COR-L47 (cell line): ENCODE results near the gene PTPN20.
"Not testable (repeated sequence)": the region's sequence is repeated elsewhere in the genome, so short reads cannot be mapped to it uniquely, and the experiment has no call there.

Source experiments
- DNase-seq: peaks from one replicate; lab custom pipeline; 2025; lab: John Stamatoyannopoulos, UW

The PTPN20 gene, protein sequence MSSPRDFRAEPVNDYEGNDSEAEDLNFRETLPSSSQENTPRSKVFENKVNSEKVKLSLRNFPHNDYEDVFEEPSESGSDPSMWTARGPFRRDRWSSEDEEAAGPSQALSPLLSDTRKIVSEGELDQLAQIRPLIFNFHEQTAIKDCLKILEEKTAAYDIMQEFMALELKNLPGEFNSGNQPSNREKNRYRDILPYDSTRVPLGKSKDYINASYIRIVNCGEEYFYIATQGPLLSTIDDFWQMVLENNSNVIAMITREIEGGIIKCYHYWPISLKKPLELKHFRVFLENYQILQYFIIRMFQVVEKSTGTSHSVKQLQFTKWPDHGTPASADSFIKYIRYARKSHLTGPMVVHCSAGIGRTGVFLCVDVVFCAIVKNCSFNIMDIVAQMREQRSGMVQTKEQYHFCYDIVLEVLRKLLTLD

DNA sequence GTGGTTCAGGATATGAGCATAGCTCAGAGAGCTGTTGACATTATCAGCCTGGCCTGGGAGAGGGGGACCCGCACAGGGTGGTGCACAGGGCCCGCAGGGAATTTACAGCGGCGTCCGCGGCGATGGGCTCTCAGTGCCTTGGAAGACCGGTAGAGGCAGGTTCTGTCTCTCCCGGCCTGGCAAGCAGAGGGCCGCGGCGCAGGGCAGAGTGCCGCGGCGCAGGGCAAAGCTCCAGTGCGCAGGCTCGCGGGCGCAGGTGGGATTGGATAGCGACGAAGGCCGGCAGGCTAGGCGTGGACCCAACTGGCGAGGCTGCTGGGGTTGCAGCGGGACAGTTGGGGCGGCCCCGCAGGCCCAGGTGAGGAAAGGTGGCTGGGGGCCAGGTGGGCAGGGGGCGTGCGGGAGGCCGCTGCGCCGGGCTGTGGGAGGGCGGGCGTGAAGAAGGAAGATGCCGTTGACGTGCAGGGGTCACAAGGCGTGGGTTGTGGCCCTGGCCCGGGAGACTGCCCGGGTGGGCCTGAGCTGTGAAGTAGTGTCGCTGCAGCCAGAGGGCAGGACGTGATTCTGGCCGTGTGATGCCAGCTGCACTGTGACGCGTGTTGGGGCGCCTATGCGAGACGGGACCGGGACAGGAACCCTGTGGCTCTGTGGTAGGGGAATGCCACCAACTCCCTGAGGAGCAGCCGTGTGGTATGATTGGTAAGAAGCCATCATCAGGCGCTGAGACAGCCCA, at the start of gene PTPN20:
Gene PTPN20, plus strand, starts transcription at position 285 of the 733 bp plus-strand sequence. CDS start 21,072 bp downstream, outside the sequence.
- not testable (repeated sequence) for DNase-seq

- not testable (repeated sequence) for DNase-seq
Measured at GRCh38 chr10:46869716-46870115, 41.5 kb upstream of the PTPN20 start.

DNA sequence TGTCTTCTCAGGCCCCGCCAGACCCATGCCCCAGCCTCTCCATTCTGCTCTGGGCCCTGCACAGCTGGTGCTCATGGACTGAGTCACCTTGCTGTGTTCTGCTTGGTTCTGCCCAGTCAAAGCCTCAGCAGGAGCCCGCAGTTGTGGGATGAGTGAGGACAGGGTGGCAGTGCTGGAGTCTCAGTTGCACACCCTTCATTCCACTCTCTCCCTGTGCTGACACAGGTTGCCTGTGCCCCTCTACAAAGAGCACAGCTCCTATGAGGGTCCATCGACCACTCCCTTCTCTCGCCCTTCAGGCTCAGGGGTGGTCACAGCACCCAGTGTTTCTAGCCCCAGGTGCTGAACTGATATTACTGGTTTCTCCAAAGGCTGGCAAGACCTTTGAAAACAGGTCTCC, 39.6 kb upstream of the PTPN20 start:
- not testable (repeated sequence) for DNase-seq

- not testable (repeated sequence) for DNase-seq
Measured at GRCh38 chr10:46875304-46875703, 35.9 kb upstream of the PTPN20 start.

GRCh38 chr10:46876773-46877172, 34.5 kb upstream of the PTPN20 start:
- not testable (repeated sequence) for DNase-seq

DNA sequence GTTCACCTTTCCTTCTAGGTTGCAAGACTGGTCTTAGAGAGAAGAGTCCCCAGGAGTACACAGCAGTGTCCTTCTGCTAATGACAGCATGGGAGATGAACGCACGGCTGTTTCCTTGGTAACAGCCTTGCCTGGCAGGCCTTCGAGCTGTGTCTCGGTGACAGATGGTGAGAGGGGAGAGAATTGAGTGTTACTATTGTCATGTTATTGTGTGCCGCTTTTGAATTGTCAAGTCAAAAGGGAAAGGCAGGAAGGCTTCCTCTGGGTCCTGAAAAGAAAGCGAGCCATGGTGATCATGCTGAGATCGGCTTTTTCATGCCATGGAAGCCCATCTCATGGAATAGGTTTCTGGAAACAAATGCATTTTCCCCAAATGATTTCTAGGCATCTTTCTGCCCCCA, 32.5 kb upstream of the PTPN20 start:
- DNase-seq = peak; percentile 33

GRCh38 chr10:46890813-46891611, 20.2 kb upstream of the PTPN20 start:
- not testable (repeated sequence) for DNase-seq

DNA sequence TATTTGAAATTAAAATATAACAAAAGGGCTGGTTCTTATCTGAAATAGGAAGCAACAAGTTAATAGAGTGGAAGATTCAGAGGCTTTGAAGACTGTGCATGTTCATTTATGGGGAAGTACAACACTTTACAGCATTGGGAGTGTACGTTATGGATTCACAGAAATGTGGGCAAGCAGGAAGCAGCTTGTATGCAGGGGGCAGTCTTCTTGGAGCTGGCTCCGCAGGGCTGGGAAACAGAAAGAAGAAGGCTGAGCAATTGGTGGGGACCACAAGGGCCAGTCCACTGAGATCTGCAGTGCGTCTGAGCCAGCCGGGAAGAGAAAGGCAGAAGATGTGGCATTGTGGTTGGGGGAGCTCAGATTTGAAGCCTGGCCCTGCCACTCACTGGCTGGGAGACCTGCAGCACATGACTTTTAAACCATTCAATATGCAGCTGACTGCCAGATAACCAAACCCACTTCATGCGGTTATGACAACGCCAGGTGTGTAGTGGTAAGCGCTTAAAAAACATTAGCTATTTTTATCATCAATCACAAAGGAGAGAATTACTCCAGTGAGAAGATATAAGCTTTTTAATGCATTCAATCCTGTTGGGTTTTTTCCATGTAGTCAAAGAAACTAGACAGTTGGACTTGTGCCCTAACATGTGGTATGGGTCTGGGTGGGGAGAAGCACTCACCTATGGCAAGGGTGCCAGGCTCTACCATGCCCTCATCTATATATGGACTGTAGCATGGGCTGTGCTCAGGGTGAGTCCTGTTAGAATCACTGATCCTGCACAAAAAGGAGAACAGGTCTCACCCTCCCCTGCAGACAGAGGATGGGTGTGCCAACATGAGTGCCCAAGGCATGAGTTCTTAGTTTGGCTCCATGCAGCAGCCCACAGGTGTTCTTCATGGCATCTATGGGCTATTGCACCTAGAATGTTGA, 14.2 kb upstream of the PTPN20 start:
- DNase-seq = not testable (repeated sequence)

- DNase-seq = not testable (repeated sequence)
Measured at GRCh38 chr10:46901247-46901646, 10.0 kb upstream of the PTPN20 start.

- DNase-seq = not testable (repeated sequence)
Measured at GRCh38 chr10:46903874-46904273, 7.4 kb upstream of the PTPN20 start.

GRCh38 chr10:46906359-46906758, 4.9 kb upstream of the PTPN20 start:
- not testable (repeated sequence) for DNase-seq

DNA sequence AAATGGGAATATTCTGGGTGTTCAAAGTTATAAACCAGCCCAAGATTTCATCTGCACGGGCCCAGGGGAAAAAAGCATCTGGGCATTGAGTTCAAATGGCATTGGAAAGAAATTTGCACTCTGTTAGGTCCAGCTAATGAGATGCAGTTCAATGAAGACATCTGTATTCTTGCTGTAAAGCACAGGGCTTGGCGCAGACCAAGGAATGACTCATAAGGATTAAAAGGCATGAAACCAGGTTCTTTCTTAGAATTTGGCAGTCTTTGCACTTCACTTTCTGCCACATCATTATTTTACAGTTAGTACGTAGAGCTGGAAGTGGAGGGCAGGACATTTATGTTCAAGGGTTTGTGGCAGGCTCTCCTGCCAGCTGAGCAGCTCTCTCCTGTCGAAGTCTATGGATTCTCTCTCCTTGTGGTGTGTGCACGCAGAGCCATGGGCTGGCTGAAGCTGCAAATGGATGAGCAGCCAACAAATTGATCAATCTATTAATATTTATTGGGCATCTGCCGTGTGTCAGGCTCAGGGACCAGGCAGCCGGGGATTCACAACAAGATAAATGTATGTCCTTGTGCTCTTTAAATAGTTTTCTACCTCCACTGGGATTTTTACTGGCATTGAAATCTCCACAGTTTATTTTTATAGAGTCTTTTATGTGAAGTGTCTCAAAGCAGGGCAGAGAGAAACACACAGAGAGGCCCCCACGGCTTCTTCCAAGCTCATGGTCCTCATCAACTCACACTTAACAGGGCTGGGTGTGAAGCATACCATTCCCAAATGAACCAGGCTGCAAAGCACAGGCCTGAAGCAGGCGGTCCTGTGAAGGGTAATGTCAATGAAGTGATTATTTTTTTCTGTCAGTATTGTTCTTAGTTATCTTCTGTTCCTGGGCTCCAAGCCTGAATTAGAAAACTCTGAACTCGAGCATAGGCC, 3.8 kb upstream of the PTPN20 start:
- not testable (repeated sequence) for DNase-seq

- DNase-seq = not testable (repeated sequence)
Measured at GRCh38 chr10:46922498-46922897, 11.3 kb downstream of the PTPN20 start.

- not testable (repeated sequence) for DNase-seq
Measured at GRCh38 chr10:46925156-46925555, 13.9 kb downstream of the PTPN20 start.

GRCh38 chr10:46925853-46926252, 14.6 kb downstream of the PTPN20 start:
- not testable (repeated sequence) for DNase-seq

DNA sequence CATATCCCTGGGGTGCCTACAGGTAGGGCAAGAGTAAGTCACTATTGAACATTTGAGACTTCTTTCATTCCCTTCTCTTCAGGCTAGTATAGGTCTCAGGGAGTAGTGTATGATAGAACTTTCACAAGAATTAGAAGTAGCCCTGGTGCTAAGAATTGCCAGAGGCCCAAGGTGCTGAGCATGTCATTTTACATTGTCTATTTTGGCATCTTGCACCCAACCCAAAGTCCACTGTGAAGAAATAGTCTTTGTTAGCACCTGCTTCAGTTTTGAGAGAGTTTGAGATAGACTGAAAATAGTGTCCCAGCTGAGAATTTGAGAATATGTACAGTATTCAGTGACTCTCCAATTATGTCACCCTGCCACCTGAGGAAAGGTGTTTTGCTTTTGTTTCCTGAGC, 17.6 kb downstream of the PTPN20 start:
- DNase-seq = not testable (repeated sequence)

GRCh38 chr10:46932383-46932782, 21.2 kb downstream of the PTPN20 start:
- DNase-seq = not testable (repeated sequence)

GRCh38 chr10:46941091-46941490, 29.9 kb downstream of the PTPN20 start:
- not testable (repeated sequence) for DNase-seq

GRCh38 chr10:46948687-46949518, 37.7 kb downstream of the PTPN20 start:
- DNase-seq = not testable (repeated sequence)
